ENCODE results near the gene MAPKAPK3.

Gene MAPKAPK3

GRCh38 chr3:50627407-50628051 lies 10.6 kb downstream of the MAPKAPK3 start:
- DNase-seq (ENCODE audit: low read depth) = no peak

GRCh38 chr3:50628601-50629000 lies 11.7 kb downstream of the MAPKAPK3 start:
- no peak for DNase-seq (ENCODE audit: low read depth)

DNA sequence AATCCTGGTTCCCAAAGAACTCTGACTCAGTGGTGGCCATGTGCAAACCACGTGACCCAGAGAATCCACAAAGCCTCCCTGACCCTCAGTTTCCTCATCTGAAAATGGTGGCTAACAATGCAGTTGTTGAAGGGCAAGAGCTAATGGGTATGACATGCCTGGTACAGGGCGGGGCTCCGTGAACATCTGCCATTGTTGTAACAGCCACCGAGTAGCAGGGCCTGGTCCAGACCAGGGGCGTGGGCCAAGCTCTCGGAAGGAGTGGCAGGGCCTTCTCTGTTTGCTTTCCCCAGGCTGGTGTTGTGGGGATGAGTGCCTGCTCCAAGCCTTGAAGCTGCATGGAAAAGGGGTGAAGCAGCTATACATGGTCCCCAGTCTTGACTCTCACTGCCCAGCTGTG lies 13.4 kb downstream of the MAPKAPK3 start:
- DNase-seq (ENCODE audit: low read depth) = no peak

- no peak for DNase-seq (ENCODE audit: low read depth)
Measured at GRCh38 chr3:50630877-50631276, 13.9 kb downstream of the MAPKAPK3 start.

GRCh38 chr3:50632450-50632849 lies 15.5 kb downstream of the MAPKAPK3 start:
- DNase-seq (ENCODE audit: low read depth) = no peak

GRCh38 chr3:50633230-50633790 lies 16.4 kb downstream of the MAPKAPK3 start:
- DNase-seq (ENCODE audit: low read depth) = no peak

- DNase-seq (ENCODE audit: low read depth) = no peak
Measured at GRCh38 chr3:50635066-50635465, 18.1 kb downstream of the MAPKAPK3 start.

DNA sequence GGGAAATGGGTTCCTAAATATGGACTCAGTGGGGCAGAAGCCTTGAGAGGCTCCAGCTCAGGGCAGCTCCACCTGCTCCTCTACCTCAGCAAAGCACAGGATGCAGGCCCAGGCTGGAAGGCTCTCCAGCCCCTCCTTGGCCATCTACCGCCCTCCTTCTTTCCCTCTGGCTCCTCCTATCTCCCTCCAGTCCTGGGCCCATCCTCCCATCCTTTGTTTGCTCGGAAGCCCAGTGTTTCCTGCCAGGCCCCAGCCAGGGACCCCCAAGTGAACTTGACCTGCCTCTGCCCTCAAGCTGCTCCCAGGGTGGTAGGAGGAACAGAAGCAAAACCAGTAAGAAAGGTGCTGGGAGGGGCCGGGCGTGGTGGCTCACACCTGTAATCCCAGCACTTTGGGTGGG lies 20.1 kb downstream of the MAPKAPK3 start:
- no peak for DNase-seq (ENCODE audit: low read depth)

GRCh38 chr3:50637945-50638344 lies 21.0 kb downstream of the MAPKAPK3 start:
- no peak for DNase-seq (ENCODE audit: low read depth)

DNA sequence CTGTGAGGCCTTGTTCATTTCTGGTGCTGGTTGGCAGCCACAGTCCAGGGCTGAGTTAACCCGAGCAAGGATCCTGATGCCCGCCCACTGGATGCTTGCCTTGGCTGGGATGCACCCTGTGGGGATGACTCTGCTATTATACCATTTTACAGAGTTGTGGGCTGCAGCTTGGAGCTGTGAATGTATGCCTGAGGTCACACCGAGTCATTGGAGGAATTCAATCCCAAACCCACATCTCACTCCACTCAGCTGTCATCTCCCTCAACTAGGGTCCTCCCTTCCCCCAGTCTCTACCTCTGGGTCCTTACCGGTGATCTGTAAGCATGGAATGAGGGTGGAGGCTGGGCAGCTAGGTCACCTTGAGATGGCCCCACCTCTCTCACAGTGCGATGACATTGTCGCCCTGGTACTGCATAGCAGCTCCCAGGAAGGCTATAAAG lies 22.1 kb downstream of the MAPKAPK3 start:
- no peak for DNase-seq (ENCODE audit: low read depth)

DNA sequence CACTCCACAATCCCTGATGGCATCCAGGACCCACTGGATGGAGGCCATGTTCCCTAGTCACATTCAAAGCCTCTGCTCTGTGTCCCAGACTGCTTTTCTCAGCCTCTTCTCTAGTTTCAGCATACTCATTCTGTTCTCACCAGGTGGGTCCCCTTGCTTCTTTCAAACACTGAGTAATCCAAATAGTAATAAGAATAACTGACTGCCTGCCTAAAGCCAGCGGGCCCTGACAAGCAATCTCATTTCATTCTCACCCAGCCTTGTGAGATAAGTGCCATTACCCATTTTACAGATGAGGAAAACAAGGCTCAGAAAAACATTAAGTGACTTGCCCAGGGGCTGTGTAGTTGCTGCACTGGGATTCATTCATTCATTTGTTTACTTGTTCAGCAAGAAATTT lies 25.4 kb downstream of the MAPKAPK3 start:
- no peak for DNase-seq (ENCODE audit: low read depth)

GRCh38 chr3:50644561-50644960 lies 27.6 kb downstream of the MAPKAPK3 start:
- no peak for DNase-seq (ENCODE audit: low read depth)

DNA sequence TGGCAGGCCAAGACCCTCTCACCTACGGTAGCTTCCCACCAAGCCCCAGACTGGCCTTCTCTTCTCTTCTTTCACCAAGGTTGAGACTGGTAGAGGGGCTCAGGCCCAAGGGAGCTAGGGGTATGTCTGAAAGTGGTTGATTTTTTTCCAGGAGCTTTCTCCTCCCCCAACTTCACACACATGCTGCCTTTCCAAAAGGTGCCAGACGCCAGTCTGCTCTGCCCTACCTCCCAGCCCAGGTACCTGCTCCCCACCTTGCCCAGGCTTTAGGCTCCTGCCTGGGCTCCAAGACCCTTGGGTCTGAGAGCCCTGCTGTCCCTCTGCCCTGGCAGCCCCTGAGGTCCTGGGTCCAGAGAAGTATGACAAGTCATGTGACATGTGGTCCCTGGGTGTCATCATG lies 28.4 kb downstream of the MAPKAPK3 start:
- DNase-seq (ENCODE audit: low read depth) = no peak

GRCh38 chr3:50648313-50648712 lies 31.4 kb downstream of the MAPKAPK3 start:
- no peak for DNase-seq (ENCODE audit: low read depth)

DNA sequence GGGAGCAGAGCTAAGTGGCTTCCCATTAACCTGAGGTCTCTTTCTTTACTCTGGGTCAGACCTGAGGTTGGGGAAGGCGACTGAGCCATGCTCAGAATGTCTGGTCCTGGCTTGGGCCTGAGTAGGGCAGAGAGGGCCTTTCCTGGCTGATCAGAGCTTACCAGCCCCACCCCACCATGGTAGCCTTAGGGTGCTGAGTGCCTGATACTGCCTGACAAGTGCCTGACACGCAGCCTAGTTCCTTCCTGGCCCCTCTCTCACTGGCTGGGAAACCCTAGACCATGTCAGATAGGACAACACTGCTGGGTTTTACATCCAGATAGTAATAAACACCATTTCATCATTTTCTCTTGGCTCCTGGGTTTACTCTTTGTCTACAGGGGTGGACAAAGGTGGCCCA lies 32.0 kb downstream of the MAPKAPK3 start:
- no peak for DNase-seq (ENCODE audit: low read depth)

DNA sequence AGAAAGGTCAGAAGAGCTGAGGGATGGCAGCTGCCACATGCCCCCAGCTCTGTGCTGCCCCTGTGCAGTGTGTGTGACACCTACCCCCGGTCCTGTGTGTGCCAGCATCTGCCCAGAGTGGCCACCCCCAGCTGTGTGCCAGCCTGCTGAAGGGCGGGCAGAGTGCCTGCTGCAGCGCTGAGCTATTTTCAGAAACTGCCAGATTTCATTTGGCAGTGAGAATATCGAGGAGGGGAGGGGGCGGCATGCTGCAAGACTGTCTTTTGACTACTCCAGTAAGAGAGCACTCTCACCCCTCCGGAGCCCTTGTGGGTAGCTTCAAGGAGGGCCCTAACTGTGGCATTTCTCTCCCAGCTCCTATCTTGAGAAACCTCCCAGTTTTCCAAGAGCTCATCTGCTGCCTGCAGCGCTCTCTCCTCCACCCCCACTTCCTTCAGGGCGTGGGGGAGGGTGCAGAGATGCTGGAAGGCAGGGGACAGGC lies 32.5 kb downstream of the MAPKAPK3 start:
- DNase-seq (ENCODE audit: low read depth) = no peak

GRCh38 chr3:50650018-50650417 lies 33.1 kb downstream of the MAPKAPK3 start:
- no peak for DNase-seq (ENCODE audit: low read depth)

GRCh38 chr3:50651445-50651844 lies 34.5 kb downstream of the MAPKAPK3 start:
- no peak for DNase-seq (ENCODE audit: low read depth)

- no peak for DNase-seq (ENCODE audit: low read depth)
Measured at GRCh38 chr3:50651920-50652529, 35.1 kb downstream of the MAPKAPK3 start.

- DNase-seq (ENCODE audit: low read depth) = no peak
Measured at GRCh38 chr3:50652709-50653108, 35.8 kb downstream of the MAPKAPK3 start.

DNA sequence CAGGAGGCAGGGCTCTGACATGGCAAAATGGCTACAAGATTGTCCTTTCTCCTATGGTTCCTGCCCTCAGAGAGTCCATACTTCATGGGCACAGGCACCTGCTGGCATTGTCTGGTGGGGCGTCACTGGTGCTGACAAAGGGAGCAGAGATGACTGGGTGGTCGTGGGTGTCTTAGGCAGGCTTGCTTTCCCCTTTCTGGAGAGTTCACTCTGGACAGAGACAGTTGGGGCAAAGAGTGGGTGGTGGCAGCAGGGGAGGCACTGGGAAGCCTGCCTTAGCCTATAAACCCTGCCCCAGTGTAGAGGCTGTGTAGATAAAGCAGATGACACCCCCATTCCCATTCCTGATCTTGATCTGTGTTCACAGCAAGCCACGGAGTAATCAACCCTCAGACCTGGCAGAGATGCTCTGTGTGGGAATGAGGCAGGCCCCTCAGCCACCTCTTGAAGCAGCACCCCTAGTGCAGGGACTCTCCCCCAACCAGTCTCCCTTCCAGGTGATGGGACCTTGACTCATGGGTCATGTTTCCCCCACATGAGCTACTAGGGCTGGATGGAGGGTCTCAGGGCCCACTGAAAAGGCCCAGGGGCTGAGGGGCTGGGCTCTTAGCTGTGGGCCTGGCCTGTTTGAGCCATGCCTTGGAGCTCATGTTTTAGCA lies 37.1 kb downstream of the MAPKAPK3 start:
- no peak for DNase-seq (ENCODE audit: low read depth)

DNA sequence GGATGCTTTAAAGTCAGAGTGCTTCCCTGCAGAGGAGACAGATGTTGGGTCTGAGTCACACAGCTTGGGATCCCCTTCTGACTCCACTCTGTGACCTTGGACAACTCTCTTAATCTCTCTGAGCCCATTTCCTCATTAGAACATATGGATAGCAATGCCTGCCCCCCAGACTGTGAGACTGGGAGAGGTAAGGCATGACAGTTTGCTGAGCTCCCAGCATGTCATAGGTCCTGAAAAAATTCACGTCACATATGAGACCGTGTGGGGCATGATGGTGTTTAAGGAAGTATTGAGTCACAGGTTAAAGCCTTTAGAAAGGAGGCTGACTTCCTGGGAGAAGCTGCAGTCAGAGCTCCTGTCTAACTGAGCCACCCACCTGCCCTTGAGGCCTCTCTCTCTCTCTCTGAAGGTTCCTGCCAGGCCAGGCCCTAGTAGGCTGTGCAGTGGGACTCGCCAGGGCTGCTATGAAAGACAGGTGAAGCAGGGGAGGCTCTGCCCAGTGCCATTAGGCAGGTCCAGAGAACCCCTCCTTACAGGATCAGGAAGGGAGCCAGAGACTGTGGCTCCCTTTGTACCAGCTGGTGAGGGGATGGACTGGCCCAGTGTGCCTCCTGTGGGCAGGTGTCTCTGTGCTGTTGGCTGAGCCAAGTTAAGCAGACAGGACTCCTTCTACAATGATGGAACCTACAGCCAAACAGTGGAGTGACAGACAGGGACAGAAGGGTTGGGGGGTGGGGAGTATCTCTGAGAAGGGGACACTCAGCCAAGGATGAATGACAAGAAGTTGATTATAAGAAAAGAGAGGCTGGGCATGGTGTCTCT lies 38.3 kb downstream of the MAPKAPK3 start:
- no peak for DNase-seq (ENCODE audit: low read depth)

All from non-pigmented ciliary epithelial cell (primary cell).